Measurements from ENCODE around the gene FAT2. TPM values are rescaled to one million over a fixed set of nuclear protein-coding genes. Genes with fewer than 3 reads are reported as not detected.

Gene FAT2
- total RNA-seq, 4 donors from 2014 or later = not detected

DNA sequence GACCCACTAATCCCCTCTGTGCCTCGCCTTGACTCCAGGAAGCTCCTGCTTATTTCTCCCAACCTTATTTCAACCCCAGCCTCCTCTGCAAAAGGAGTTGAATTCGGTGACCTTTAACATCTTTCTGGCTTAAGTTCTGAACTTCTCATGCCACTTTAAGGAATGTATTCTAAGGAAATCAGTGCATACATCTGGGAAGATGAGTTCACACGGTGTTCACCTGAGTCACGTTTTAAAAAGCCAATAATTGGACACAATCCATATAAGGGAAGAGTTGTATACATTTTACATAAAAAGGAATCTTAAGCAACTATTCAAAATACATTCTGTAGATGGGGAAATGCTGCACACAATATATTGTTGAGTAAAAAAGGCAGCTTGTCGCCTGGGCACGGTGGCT is 33.2 kb downstream of the FAT2 start:
- intact Hi-C loops (cut with DNase I; ENCODE audit: low total_unique reads) (no loop called here), in situ Hi-C loops (cut with MboI; ENCODE audit: low sequenced_read_pairs in 4 of 4) (no loop called here)
- Histone ChIP-seq H3K36me3 (no peaks in the 10 kb centered on the region), H3K27ac (no peak overlapping the region), H3K27me3 (no peaks in the 10 kb centered on the region), H3K9me3 (no peaks in the 10 kb centered on the region), H3K4me1 (peaks cover 0 to 11% of the 10 kb centered on the region in 2 donors), H3K4me3 (no peak overlapping the region)
- no peak for ATAC-seq
- DNase-seq = no peak
- no peak for TF ChIP-seq POLR2A (IDR thresholded peaks at IDR 0.05)
- TF ChIP-seq, protein P1, sequence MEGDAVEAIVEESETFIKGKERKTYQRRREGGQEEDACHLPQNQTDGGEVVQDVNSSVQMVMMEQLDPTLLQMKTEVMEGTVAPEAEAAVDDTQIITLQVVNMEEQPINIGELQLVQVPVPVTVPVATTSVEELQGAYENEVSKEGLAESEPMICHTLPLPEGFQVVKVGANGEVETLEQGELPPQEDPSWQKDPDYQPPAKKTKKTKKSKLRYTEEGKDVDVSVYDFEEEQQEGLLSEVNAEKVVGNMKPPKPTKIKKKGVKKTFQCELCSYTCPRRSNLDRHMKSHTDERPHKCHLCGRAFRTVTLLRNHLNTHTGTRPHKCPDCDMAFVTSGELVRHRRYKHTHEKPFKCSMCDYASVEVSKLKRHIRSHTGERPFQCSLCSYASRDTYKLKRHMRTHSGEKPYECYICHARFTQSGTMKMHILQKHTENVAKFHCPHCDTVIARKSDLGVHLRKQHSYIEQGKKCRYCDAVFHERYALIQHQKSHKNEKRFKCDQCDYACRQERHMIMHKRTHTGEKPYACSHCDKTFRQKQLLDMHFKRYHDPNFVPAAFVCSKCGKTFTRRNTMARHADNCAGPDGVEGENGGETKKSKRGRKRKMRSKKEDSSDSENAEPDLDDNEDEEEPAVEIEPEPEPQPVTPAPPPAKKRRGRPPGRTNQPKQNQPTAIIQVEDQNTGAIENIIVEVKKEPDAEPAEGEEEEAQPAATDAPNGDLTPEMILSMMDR (IDR thresholded peaks at IDR 0.05 in 4 of 5, conservative IDR thresholded peaks at IDR 0.05 in 1 of 5) = no peak

DNA sequence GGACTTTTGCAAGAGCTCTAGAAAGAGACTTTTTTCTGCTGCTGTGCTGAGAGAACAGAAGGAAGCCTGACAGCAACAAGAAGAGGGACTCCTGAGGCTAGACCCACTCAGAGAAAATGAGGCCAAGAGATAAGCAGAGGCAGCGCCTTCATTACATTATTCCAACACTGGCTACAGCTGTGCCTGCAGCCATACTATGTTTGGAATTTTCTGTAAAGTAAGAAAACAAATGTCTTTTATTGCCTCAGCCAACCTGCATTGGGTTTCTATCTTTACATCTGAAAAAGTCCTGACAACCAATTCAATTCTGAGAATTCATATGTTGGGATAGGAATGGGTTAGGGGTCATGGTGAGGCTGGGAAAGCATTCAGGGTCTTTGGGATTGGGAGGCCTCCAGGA is 33.7 kb downstream of the FAT2 start:
- DNase-seq (no peak), ATAC-seq (no peak)
- Histone ChIP-seq H3K27ac (no peak overlapping the region), H3K36me3 (no peaks in the 10 kb centered on the region), H3K4me1 (peaks cover 0 to 11% of the 10 kb centered on the region in 2 donors), H3K9me3 (no peaks in the 10 kb centered on the region), H3K27me3 (no peaks in the 10 kb centered on the region), H3K4me3 (no peak overlapping the region)
- TF ChIP-seq, protein P1 (IDR thresholded peaks at IDR 0.05 in 4 of 5, conservative IDR thresholded peaks at IDR 0.05 in 1 of 5) = no peak
- in situ Hi-C loops (cut with MboI; ENCODE audit: low sequenced_read_pairs in 4 of 4) (no loop called here), intact Hi-C loops (cut with DNase I; ENCODE audit: low total_unique reads) (no loop called here)

DNA sequence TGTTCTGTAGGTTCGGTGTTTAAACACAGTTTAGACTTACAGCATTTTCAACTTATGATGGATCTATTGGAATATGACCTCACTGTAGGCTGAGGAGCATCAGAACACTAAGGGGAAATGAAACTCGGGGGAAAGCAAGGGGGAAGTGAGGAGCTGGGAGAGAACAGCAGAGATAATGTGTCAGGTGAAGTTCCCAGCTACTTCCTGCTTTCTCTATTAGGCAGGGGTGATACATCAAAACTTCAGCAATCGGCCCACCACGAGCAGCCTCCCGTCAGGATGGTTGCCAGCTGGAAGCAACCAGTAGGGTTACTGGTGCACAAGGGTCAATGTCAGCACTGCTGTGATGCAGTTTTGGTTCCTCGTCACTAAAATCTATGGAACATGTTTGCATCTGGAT is 34.3 kb downstream of the FAT2 start:
- H3K36me3 ChIP-seq = no peaks in the 10 kb centered on the region
- no peak for DNase-seq
- H3K9me3 ChIP-seq = no peaks in the 10 kb centered on the region
- peaks cover 0 to 11% of the 10 kb centered on the region in 2 donors for H3K4me1 ChIP-seq
- H3K27me3 ChIP-seq = no peaks in the 10 kb centered on the region
- no peak overlapping the region for H3K27ac ChIP-seq
- H3K4me3 ChIP-seq = no peak overlapping the region
- TF ChIP-seq, protein P1 (IDR thresholded peaks at IDR 0.05 in 4 of 5, conservative IDR thresholded peaks at IDR 0.05 in 1 of 5) = no peak
- no peak for TF ChIP-seq POLR2A (IDR thresholded peaks at IDR 0.05)
- ATAC-seq = no peak
- intact Hi-C loops (cut with DNase I; ENCODE audit: low total_unique reads) = no loop called here
- in situ Hi-C loops (cut with MboI; ENCODE audit: low sequenced_read_pairs in 4 of 4) = no loop called here

DNA sequence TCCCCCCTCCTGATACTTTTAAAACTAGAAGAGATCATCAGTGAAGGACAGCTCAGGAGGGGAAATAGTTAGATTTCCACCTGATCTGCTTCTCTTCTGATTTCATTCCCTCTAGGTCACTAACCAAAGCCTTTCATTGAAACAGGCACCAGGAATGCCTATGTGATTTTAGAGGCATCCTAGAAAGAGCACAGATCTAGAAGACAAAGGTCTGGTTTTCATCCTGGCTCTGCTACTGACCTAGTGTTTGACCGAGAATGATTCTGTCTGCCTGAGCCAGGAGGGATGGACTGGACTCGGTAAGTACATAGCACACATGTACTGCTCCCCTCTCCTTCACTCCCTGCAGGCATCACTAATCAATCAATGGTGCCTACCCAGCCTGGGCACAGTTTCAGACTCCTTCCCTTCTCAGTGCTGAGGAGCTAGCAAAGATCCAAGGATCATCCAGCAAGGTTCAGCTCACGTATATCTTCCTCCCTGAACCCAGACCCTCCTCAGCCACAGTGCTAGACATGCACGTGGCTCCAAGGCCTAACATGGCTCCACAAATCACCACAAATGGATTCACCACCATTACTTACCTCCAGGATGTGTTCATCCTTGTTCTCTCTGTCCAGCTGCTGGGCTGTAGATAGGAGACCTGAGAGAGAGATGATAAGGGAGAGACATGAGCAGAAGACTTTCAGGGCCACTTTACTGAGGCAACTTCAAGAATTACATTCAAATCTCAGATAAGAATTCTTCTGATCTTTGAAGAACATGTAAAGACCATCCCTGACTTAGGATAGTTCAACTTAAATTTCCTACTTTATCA is 35.2 kb downstream of the FAT2 start:
- in situ Hi-C loops (cut with MboI; ENCODE audit: low sequenced_read_pairs in 4 of 4) = no loop called here
- Histone ChIP-seq H3K27ac (no peak overlapping the region), H3K36me3 (no peaks in the 10 kb centered on the region), H3K27me3 (no peaks in the 10 kb centered on the region), H3K4me3 (no peak overlapping the region), H3K9me3 (no peaks in the 10 kb centered on the region), H3K4me1 (peaks cover 0 to 11% of the 10 kb centered on the region in 2 donors)
- TF ChIP-seq, protein P1 (IDR thresholded peaks at IDR 0.05 in 4 of 5, conservative IDR thresholded peaks at IDR 0.05 in 1 of 5) = no peak
- no peak for TF ChIP-seq POLR2A (IDR thresholded peaks at IDR 0.05)
- intact Hi-C loops (cut with DNase I; ENCODE audit: low total_unique reads) = no loop called here
- ATAC-seq = no peak
- DNase-seq = no peak

Measured in gastrocnemius medialis (tissue), 4 donors.